Adrenal gland (tissue), 12 donors: ENCODE measurements around the gene NFE2L2. TPM values are rescaled to one million over a fixed set of nuclear protein-coding genes. Genes with fewer than 3 reads are reported as not detected.
A peak's percentile ranks its signal among the peaks of the same experiment; 100 is the strongest.

Experiments used
- DNase-seq, 7 donors: peaks; one replicate each; pipeline ENCODE4 v3.0.0-alpha.2; 2019 to 2020
- H3K27ac ChIP-seq, 5 donors: fragments of 200-600 bp; sonication (generic) in 4 of 5; 1 replicate in 3 of 5; 2 replicates in 2 of 5; pipeline versions ENCODE4 v1.5.1 to v1.8.0; 2016 to 2020; ENCODE audit warnings: mild to moderate bottlenecking in 1 of 5
- H3K27me3 ChIP-seq: fragments of 200-600 bp; 2 replicates; pipeline ENCODE4 v1.8.0; 2021
- H3K36me3 ChIP-seq, 2 donors: fragments of 200-600 bp; replicated peaks in 1 of 2; 1 replicate in 1 of 2; 2 replicates in 1 of 2; pipeline versions ENCODE4 v1.5.1 to v1.8.0; 2018 to 2022
- H3K4me1 ChIP-seq, 2 donors: fragments of 200-600 bp; replicated peaks in 1 of 2; 1 replicate in 1 of 2; 2 replicates in 1 of 2; pipeline versions ENCODE4 v1.5.1 to v1.8.0; 2018 to 2021
- H3K4me3 ChIP-seq, 4 donors: fragments of 200-600 bp; sonication (generic) in 3 of 4; one replicate each; pipeline ENCODE4 v1.5.1; 2016 to 2018
- H3K9me3 ChIP-seq, 3 donors: fragments of 200-600 bp; sonication (generic) in 1 of 3; replicated peaks in 1 of 3; 1 replicate in 2 of 3; 2 replicates in 1 of 3; pipeline versions ENCODE4 v1.5.1 to v1.8.0; 2016 to 2021
- CTCF ChIP-seq, 6 experiments: fragments of 450-650 bp in 4 of 6; fragments of 200-600 bp in 2 of 6; sonication (generic) in 1 of 6; IDR thresholded peaks; 1 replicate in 5 of 6; 2 replicates in 1 of 6; pipeline versions ENCODE4 v1.5.1 to v1.8.0; 2016 to 2021; ENCODE audit warnings: antibody characterized with exemption in 6 of 6, mild to moderate bottlenecking in 2 of 6, moderate library complexity in 1 of 6
- POLR2A ChIP-seq, 2 donors: fragments of 450-650 bp; IDR thresholded peaks; one replicate each; pipeline ENCODE4 v1.6.1; 2017; ENCODE audit warnings: antibody characterized with exemption in 2 of 2, mild to moderate bottlenecking in 2 of 2, moderate library complexity in 1 of 2
- WGBS, 4 donors: extraction: QIAGEN DNeasy Blood & Tissue Kit in 2 of 4; methylation state at CpG; one replicate each; pipeline versions ENCODE4 v1.1.5 to v1.1.7; 2013 to 2017; 5-methylcytosine and 5-hydroxymethylcytosine counted together
- intact Hi-C, 2 donors: fragments of 100-400 bp; cut with DNase I; formaldehyde crosslinking; loops; one replicate each; pipeline versions ENCODE4 v1.14.1 to v1.15.0; 2022 to 2023
- polyA plus RNA-seq, 3 donors: library from polyadenylated mRNA; stranded (reverse); fragments of 200-250 nt in 2 of 3; fragments of 350-450 nt in 1 of 3; fragmentation: Illumina TruSeq in 1 of 3; extraction: RNeasy Lipid Tissue Mini Kit (QIAGEN cat#74804) in 1 of 3; gene quantifications; one replicate each; pipeline ENCODE4 v1.2.3, GENCODE V29; 2013 to 2014
- total RNA-seq, 9 donors: library from RNA; depleted of rRNA in 4 of 9; stranded (reverse); fragments of >200 nt in 4 of 9; fragments of 120-200 nt in 1 of 9; fragmentation: NEBNext Ultra II Directional in 1 of 9; extraction: Animal tissue kit (Norgen Biotek cat#: 25700) in 1 of 9; gene quantifications; one replicate each; pipeline versions ENCODE4 v1.1.0 to v1.2.4, GENCODE V29; 2013 to 2023
- donor health status: healthy with polysubstance abuse.
- donor health status: Bipolar disorder and iron deficiency.
- donor health status: DM: yes; HTN: yes; CAD: no.
- donor health status: DM: no; HTN: no; CAD: no.
- donor health status: DM: no; HTN: no; CAD: no.
- donor health status: DM: yes; HTN: yes; CAD: no.

The NFE2L2 gene
- total and polyA plus RNA-seq, 12 donors: 41.1 to 119 (median 80.4) TPM

- Histone ChIP-seq H3K27ac (no peak overlapping the region), H3K27me3 (no peaks in the 10 kb centered on the region), H3K4me3 (no peak overlapping the region), H3K36me3 (no peaks in the 10 kb centered on the region), H3K9me3 (no peaks in the 10 kb centered on the region), H3K4me1 (no peaks in the 10 kb centered on the region)
- TF ChIP-seq CTCF (IDR thresholded peaks at IDR 0.05) (no peak), POLR2A (IDR thresholded peaks at IDR 0.05) (no peak)
- DNase-seq: no peak
- WGBS, 4 donors: 50 to 100% (median 91%) methylated on average over 1 to 2 of the region's 2 CpGs
- intact Hi-C loops: no loop called here
Measured at GRCh38 chr2:177302552-177302951, 38.0 kb upstream of the NFE2L2 start.

DNA sequence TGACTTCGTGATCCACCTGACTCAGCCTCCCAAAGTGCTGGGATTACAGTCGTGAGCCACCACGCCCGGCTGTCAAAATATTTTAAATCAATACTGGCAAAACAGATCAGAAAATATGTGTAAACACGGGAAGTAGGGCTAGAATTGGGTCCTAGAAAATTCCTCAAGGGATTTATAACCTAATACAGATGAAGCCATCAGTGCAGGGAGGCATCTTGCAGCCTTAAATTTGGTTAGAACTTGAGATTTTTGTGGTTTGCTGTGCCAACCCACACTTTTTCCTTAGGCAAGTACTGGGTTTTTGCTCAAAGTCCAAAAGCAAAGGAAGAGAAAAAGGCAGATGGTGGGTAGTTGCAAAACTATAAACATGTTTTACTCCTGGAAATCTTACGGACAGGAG, 33.7 kb upstream of the NFE2L2 start:
- Histone ChIP-seq H3K36me3 (no peaks in the 10 kb centered on the region), H3K27ac (no peak overlapping the region), H3K4me1 (peaks cover 11 to 13% of the 10 kb centered on the region in 2 donors), H3K4me3 (no peak overlapping the region), H3K27me3 (no peaks in the 10 kb centered on the region), H3K9me3 (no peaks in the 10 kb centered on the region)
- intact Hi-C loops: no loop called here
- TF ChIP-seq POLR2A (IDR thresholded peaks at IDR 0.05) (no peak), CTCF (IDR thresholded peaks at IDR 0.05) (no peak)
- WGBS, 4 donors: 84 to 90% (median 86%) methylated on average over 6 of the region's 6 CpGs
- no peak for DNase-seq

GRCh38 chr2:177296040-177296439, 31.5 kb upstream of the NFE2L2 start:
- no peak for TF ChIP-seq POLR2A (IDR thresholded peaks at IDR 0.05)
- TF ChIP-seq CTCF (IDR thresholded peaks at IDR 0.05): peak in 5 of 6 experiments; percentile 21 to 49 (median 42)
- intact Hi-C loops: no loop called here
- DNase-seq: no peak
- peaks cover 11 to 13% of the 10 kb centered on the region in 2 donors for H3K4me1 ChIP-seq
- no peaks in the 10 kb centered on the region for H3K9me3 ChIP-seq
- H3K27ac ChIP-seq: peak overlapping the region in 2 of 5 donors; percentile 52 to 61
- WGBS, 4 donors: 47 to 64% (median 50%) methylated on average over 3 of the region's 3 CpGs
- H3K36me3 ChIP-seq: no peaks in the 10 kb centered on the region
- H3K27me3 ChIP-seq: no peaks in the 10 kb centered on the region
- peak overlapping the region in 1 of 4 donors; percentile 24 for H3K4me3 ChIP-seq

DNA sequence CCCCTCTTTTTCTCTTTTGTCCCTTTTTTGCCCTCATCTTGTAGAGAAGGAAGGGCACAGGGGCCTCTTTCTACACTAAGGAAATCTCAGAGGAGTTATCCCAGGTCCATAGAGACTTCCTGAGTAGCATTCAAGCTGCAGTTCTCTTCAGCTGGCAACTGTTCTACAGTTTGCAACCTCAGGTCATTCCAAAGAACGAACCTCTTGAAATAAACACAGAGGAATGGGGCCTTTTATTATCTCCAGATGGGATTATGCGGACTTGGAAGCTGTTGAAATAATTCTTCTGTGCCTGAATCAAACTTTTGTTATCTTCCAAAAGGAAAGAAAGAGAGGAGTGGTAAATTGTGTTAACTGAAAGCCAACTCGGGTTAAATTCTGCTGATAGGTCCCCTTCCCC, 31.0 kb upstream of the NFE2L2 start:
- whole genome bisulfite sequencing, 4 donors: 24 to 55% (median 32%) methylated on average over 3 of the region's 3 CpGs
- Histone ChIP-seq H3K4me1 (peaks cover 11 to 13% of the 10 kb centered on the region in 2 donors), H3K27ac (peak overlapping the region in 3 of 5 donors; percentile 52 to 61 (median 58)), H3K36me3 (no peaks in the 10 kb centered on the region), H3K27me3 (no peaks in the 10 kb centered on the region), H3K4me3 (peak overlapping the region in 1 of 4 donors; percentile 24), H3K9me3 (no peaks in the 10 kb centered on the region)
- intact Hi-C loops: no loop called here
- peak in 1 of 7 donors; percentile 36 for DNase-seq
- TF ChIP-seq POLR2A (IDR thresholded peaks at IDR 0.05) (no peak), CTCF (IDR thresholded peaks at IDR 0.05) (no peak)
